ENCODE results near the gene OAS1.
A peak's percentile ranks its signal among the peaks of the same experiment; 100 is the strongest.

GRCh38 chr12:112870267-112870980 lies 36.3 kb upstream of the OAS1 start:
- TF ChIP-seq SPI1 (IDR thresholded peaks at IDR 0.05; ENCODE audit: low read depth, low read length) (peak; percentile 28; the same call in 1 of the 2 replicates), PAX5 (IDR thresholded peaks at IDR 0.05; ENCODE audit: insufficient read depth, low read length, severe bottlenecking) (no peak), TAF1 (IDR thresholded peaks at IDR 0.05; ENCODE audit: low read depth, low read length) (no peak), POLR2A (IDR thresholded peaks at IDR 0.05; ENCODE audit: low read depth, low read length) (no peak)
